HEK293 (cell line): ENCODE data around the gene ABHD4.

Experiments
- CTCF ChIA-PET: fragments of 350-600 bp; formaldehyde crosslinking; extraction: SDS; loops from one replicate; lab custom pipeline; 2021; ENCODE audit warnings: antibody characterized with exemption; lab: Yijun Ruan, JAX
- POLR2A ChIA-PET: fragments of 300-600 bp; formaldehyde crosslinking; extraction: SDS; loops from one replicate; lab custom pipeline; 2020; ENCODE audit warnings: antibody characterized with exemption, inconsistent platforms; lab: Yijun Ruan, JAX
- H3K27ac ChIP-seq: fragments of 200-500 bp; sonication (Bioruptor generic); 2 replicates; pipeline ENCODE4 v1.5.1; 2014; ENCODE audit warnings: low read depth, low read length, control low read depth, inconsistent platforms; ENCODE audit errors: extremely low read depth
- H3K36me3 ChIP-seq, 2 experiments: fragments of 200-500 bp in 1 of 2; sonication (Bioruptor generic) in 1 of 2; 1 replicate in 1 of 2; 2 replicates in 1 of 2; pipeline ENCODE4 v1.5.1; 2014 to 2017; ENCODE audit warnings: inconsistent platforms in 2 of 2, low read length in 2 of 2; ENCODE audit not compliant: control insufficient read depth in 2 of 2, insufficient read depth in 1 of 2
- H3K4me1 ChIP-seq: fragments of 200-500 bp; sonication (Bioruptor generic); 2 replicates; pipeline ENCODE4 v1.5.1; 2014; ENCODE audit warnings: mild to moderate bottlenecking, low read length, inconsistent platforms; ENCODE audit not compliant: control insufficient read depth, insufficient read depth
- H3K4me3 ChIP-seq: 2 replicates; pipeline ENCODE4 v1.5.1; 2011; ENCODE audit warnings: low read depth, mild to moderate bottlenecking, control low read depth, low read length, moderate library complexity
- H3K9me3 ChIP-seq: fragments of 200-500 bp; sonication (Bioruptor generic); 2 replicates; pipeline ENCODE4 v1.5.1; 2014; ENCODE audit warnings: low read depth, low read length, inconsistent platforms; ENCODE audit not compliant: control insufficient read depth, insufficient read depth
- GLI4 ChIP-seq: fragments of 450-650 bp; formaldehyde crosslinking; IDR thresholded peaks from 2 replicates; pipeline ENCODE4 v1.5.1; 2016; ENCODE audit warnings: missing biosample characterization, missing genetic modification characterization
- HOXA7 ChIP-seq: sonication (generic); formaldehyde crosslinking; IDR thresholded peaks from 2 replicates; pipeline ENCODE4 v1.8.1; 2022; ENCODE audit warnings: missing genetic modification reagents, borderline replicate concordance
- OVOL3 ChIP-seq: fragments of 450-650 bp; formaldehyde crosslinking; IDR thresholded peaks from 2 replicates; pipeline ENCODE4 v1.5.1; 2016; ENCODE audit warnings: missing biosample characterization, missing genetic modification characterization
- SP7 ChIP-seq: fragments of 450-650 bp; formaldehyde crosslinking; IDR thresholded peaks from 2 replicates; pipeline ENCODE4 v1.5.1; 2016; ENCODE audit warnings: missing biosample characterization, missing genetic modification characterization
- ZNF10 ChIP-seq: fragments of 450-650 bp; formaldehyde crosslinking; IDR thresholded peaks from 2 replicates; pipeline ENCODE4 v1.5.1; 2017; ENCODE audit warnings: missing biosample characterization, missing genetic modification characterization
- ZNF133 ChIP-seq: fragments of 450-650 bp; formaldehyde crosslinking; IDR thresholded peaks from 2 replicates; pipeline ENCODE4 v1.5.1; 2016; ENCODE audit warnings: missing biosample characterization, missing genetic modification characterization
- ZNF155 ChIP-seq: fragments of 450-650 bp; formaldehyde crosslinking; IDR thresholded peaks from 2 replicates; pipeline ENCODE4 v1.5.1; 2016; ENCODE audit warnings: missing biosample characterization, missing genetic modification characterization
- ZNF169 ChIP-seq: fragments of 450-650 bp; formaldehyde crosslinking; IDR thresholded peaks from 2 replicates; pipeline ENCODE4 v1.5.1; 2016; ENCODE audit warnings: missing biosample characterization, missing genetic modification characterization
- ZNF19 ChIP-seq: fragments of 450-650 bp; formaldehyde crosslinking; IDR thresholded peaks from 2 replicates; pipeline ENCODE4; 2016; ENCODE audit warnings: missing biosample characterization, missing genetic modification characterization, low read depth
- ZNF426 ChIP-seq: fragments of 450-650 bp; formaldehyde crosslinking; IDR thresholded peaks from 2 replicates; pipeline ENCODE4 v1.5.1; 2017; ENCODE audit warnings: missing biosample characterization, missing genetic modification characterization, mild to moderate bottlenecking, inconsistent platforms, moderate library complexity
- ZNF510 ChIP-seq: fragments of 450-650 bp; formaldehyde crosslinking; IDR thresholded peaks from 2 replicates; pipeline ENCODE4 v1.5.1; 2018; ENCODE audit warnings: mild to moderate bottlenecking, missing genetic modification characterization, missing biosample characterization; ENCODE audit not compliant: insufficient replicate concordance
- ZNF571 ChIP-seq: fragments of 450-650 bp; formaldehyde crosslinking; IDR thresholded peaks from 2 replicates; pipeline ENCODE4 v1.5.0; 2017; ENCODE audit warnings: missing biosample characterization, missing genetic modification characterization
- ZNF596 ChIP-seq: fragments of 450-650 bp; IDR thresholded peaks from 2 replicates; pipeline ENCODE4 v1.5.0; 2018; ENCODE audit warnings: missing biosample characterization, mild to moderate bottlenecking, missing genetic modification characterization, moderate library complexity
- ZNF600 ChIP-seq: fragments of 450-650 bp; formaldehyde crosslinking; IDR thresholded peaks from 2 replicates; pipeline ENCODE4 v1.5.1; 2016; ENCODE audit warnings: missing biosample characterization, missing genetic modification characterization
- ZNF658 ChIP-seq: fragments of 450-650 bp; formaldehyde crosslinking; IDR thresholded peaks from 2 replicates; pipeline ENCODE4; 2016; ENCODE audit warnings: missing biosample characterization, missing genetic modification characterization
- ZNF701 ChIP-seq: fragments of 450-650 bp; formaldehyde crosslinking; IDR thresholded peaks from 2 replicates; pipeline ENCODE4 v1.5.1; 2016; ENCODE audit warnings: missing biosample characterization, missing genetic modification characterization
- ZNF837 ChIP-seq: fragments of 450-650 bp; formaldehyde crosslinking; IDR thresholded peaks from 2 replicates; pipeline ENCODE4 v1.5.1; 2016; ENCODE audit warnings: missing biosample characterization, missing genetic modification characterization
- ZNF843 ChIP-seq: fragments of 450-650 bp; formaldehyde crosslinking; IDR thresholded peaks from 2 replicates; pipeline ENCODE4 v1.5.1; 2016; ENCODE audit warnings: missing biosample characterization, missing genetic modification characterization
- ZSCAN30 ChIP-seq: fragments of 450-650 bp; IDR thresholded peaks from 2 replicates; pipeline ENCODE4 v1.5.1; 2018; ENCODE audit warnings: missing biosample characterization, mild to moderate bottlenecking, missing genetic modification characterization, moderate library complexity
- TF ChIP-seq, protein P1 (sequence below): fragments of 450-650 bp; formaldehyde crosslinking; IDR thresholded peaks from 2 replicates; pipeline ENCODE4 v1.5.1; 2017; ENCODE audit warnings: missing biosample characterization, missing genetic modification characterization
- TF ChIP-seq, protein P2 (sequence below): fragments of 450-650 bp; formaldehyde crosslinking; IDR thresholded peaks from 2 replicates; pipeline ENCODE4 v1.5.1; 2017; ENCODE audit warnings: missing biosample characterization, missing genetic modification characterization
- TF ChIP-seq, protein P3 (sequence below): fragments of 450-650 bp; formaldehyde crosslinking; IDR thresholded peaks from 2 replicates; pipeline ENCODE4 v1.5.1; 2016; ENCODE audit warnings: missing biosample characterization, missing genetic modification characterization
- TF ChIP-seq, protein P4 (sequence below): fragments of 450-650 bp; formaldehyde crosslinking; IDR thresholded peaks from 2 replicates; pipeline ENCODE4 v1.5.1; 2017; ENCODE audit warnings: missing biosample characterization, missing genetic modification characterization

The ABHD4 gene

DNA sequence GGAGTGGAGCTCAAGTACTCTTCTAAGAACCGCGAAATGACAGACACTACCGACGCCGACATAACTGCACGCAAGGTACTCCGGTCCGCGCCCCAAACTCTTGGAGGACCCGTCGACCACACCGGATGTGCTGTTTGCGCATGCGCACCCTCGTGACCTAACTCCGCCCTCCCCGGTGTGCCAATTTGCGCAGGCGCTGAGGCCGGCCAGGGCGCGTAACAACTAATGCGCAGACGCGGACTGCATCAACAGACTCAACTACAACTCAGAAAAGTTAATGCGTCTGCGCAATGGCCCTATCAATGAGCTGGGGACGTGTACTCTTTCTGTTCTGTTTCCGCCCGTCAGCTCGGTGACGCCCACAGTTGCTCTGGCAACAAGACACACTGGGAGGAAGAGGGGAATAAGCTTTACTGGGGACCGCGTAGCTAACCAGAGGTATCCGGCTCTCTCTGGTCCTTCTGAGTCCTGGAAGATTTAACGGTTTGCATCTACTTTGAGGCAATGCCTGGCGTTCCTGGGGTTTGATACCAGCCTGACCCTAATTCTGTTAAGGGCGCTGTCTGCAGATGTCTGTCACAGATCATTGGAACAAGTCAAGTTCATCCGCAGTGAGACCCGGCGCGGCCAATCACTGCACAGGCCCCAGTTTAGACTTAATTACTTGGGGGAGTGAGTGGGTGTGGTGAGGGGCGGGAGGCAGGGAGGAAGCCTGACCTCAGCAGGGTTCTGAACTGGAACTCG is 8.8 kb upstream of the ABHD4 start, which contains the start of gene DAD1 (continued):
- TF ChIP-seq, protein P1, sequence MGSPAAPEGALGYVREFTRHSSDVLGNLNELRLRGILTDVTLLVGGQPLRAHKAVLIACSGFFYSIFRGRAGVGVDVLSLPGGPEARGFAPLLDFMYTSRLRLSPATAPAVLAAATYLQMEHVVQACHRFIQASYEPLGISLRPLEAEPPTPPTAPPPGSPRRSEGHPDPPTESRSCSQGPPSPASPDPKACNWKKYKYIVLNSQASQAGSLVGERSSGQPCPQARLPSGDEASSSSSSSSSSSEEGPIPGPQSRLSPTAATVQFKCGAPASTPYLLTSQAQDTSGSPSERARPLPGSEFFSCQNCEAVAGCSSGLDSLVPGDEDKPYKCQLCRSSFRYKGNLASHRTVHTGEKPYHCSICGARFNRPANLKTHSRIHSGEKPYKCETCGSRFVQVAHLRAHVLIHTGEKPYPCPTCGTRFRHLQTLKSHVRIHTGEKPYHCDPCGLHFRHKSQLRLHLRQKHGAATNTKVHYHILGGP = no peak
- TF ChIP-seq HOXA7 (CRISPR knock-in tag) (no peak), ZNF701 (tag by site-specific recombination) (no peak), ZNF843 (tag by site-specific recombination) (no peak), ZSCAN30 (tag by site-specific recombination) (no peak), ZNF426 (no peak), ZNF169 (tag by site-specific recombination) (no peak), ZNF19 (tag by site-specific recombination) (no peak), ZNF600 (tag by site-specific recombination) (peak; percentile 25; the same call in 1 of the 2 replicates), ZNF837 (tag by site-specific recombination) (no peak), ZNF510 (tag by site-specific recombination) (no peak), GLI4 (tag by site-specific recombination) (no peak), ZNF596 (tag by site-specific recombination) (no peak), SP7 (tag by site-specific recombination) (peak; percentile 44), OVOL3 (tag by site-specific recombination) (no peak), ZNF658 (tag by site-specific recombination) (no peak), ZNF10 (tag by site-specific recombination) (no peak), ZNF133 (tag by site-specific recombination) (no peak), ZNF155 (tag by site-specific recombination) (no peak)
- TF ChIP-seq, protein P2, sequence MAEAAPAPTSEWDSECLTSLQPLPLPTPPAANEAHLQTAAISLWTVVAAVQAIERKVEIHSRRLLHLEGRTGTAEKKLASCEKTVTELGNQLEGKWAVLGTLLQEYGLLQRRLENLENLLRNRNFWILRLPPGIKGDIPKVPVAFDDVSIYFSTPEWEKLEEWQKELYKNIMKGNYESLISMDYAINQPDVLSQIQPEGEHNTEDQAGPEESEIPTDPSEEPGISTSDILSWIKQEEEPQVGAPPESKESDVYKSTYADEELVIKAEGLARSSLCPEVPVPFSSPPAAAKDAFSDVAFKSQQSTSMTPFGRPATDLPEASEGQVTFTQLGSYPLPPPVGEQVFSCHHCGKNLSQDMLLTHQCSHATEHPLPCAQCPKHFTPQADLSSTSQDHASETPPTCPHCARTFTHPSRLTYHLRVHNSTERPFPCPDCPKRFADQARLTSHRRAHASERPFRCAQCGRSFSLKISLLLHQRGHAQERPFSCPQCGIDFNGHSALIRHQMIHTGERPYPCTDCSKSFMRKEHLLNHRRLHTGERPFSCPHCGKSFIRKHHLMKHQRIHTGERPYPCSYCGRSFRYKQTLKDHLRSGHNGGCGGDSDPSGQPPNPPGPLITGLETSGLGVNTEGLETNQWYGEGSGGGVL = peak; percentile 84
- TF ChIP-seq, protein P3, sequence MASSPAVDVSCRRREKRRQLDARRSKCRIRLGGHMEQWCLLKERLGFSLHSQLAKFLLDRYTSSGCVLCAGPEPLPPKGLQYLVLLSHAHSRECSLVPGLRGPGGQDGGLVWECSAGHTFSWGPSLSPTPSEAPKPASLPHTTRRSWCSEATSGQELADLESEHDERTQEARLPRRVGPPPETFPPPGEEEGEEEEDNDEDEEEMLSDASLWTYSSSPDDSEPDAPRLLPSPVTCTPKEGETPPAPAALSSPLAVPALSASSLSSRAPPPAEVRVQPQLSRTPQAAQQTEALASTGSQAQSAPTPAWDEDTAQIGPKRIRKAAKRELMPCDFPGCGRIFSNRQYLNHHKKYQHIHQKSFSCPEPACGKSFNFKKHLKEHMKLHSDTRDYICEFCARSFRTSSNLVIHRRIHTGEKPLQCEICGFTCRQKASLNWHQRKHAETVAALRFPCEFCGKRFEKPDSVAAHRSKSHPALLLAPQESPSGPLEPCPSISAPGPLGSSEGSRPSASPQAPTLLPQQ (tag by site-specific recombination) = peak; percentile 86

DNA sequence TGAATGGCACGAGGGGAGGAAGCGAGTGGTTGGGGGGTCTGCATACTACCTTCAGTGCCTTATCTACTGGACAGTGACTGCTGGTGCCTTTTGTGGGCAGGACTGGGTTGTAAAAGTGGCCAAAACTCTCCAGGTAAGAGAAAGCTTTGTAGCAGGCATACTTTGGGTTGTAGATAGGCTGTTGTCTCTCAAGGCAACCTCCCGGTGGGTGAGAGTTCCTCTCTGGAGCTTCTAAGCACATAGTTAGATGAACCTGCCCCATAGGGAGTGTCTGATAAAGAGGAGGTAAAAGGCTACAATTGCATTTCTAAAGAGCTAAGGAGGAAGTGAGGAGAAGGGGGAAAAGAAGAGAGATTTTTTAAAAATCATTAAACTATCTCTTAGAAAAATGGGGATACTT is 4.9 kb upstream of the ABHD4 start:
- POLR2A ChIA-PET = no interaction called here
- TF ChIP-seq ZNF571 (tag by site-specific recombination) = no peak
- TF ChIP-seq, protein P4, sequence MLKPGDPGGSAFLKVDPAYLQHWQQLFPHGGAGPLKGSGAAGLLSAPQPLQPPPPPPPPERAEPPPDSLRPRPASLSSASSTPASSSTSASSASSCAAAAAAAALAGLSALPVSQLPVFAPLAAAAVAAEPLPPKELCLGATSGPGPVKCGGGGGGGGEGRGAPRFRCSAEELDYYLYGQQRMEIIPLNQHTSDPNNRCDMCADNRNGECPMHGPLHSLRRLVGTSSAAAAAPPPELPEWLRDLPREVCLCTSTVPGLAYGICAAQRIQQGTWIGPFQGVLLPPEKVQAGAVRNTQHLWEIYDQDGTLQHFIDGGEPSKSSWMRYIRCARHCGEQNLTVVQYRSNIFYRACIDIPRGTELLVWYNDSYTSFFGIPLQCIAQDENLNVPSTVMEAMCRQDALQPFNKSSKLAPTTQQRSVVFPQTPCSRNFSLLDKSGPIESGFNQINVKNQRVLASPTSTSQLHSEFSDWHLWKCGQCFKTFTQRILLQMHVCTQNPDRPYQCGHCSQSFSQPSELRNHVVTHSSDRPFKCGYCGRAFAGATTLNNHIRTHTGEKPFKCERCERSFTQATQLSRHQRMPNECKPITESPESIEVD (tag by site-specific recombination) = no peak
- no peak overlapping the region for H3K27ac ChIP-seq
- no peaks in the 10 kb centered on the region for H3K4me1 ChIP-seq
- no peaks in the 10 kb centered on the region for H3K36me3 ChIP-seq
- H3K9me3 ChIP-seq = no peaks in the 10 kb centered on the region
- CTCF ChIA-PET = interaction anchor here (0.7 to 1.6 kb wide), 5 partner anchors 23 to 230 kb away, joined by 3 to 5 read pairs (median 4); no protein-coding TSS in a partner anchor
- no peak overlapping the region for H3K4me3 ChIP-seq
